Activated CD4-positive, alpha-beta T cell treated with anti-CD3 and anti-CD28 coated beads for 4 hours (primary cell): ENCODE data around the gene JAGN1.
"Not testable (repeated sequence)": the region's sequence is repeated elsewhere in the genome, so short reads cannot be mapped to it uniquely, and the experiment has no call there.

ENCODE experiments used
- DNase-seq, 2 donors: peaks; one replicate each; pipeline ENCODE4 v3.0.0-alpha.2; 2020

JAGN1 gene

GRCh38 chr3:9869955-9870354, 20.5 kb upstream of the JAGN1 start:
- no peak for DNase-seq

DNA sequence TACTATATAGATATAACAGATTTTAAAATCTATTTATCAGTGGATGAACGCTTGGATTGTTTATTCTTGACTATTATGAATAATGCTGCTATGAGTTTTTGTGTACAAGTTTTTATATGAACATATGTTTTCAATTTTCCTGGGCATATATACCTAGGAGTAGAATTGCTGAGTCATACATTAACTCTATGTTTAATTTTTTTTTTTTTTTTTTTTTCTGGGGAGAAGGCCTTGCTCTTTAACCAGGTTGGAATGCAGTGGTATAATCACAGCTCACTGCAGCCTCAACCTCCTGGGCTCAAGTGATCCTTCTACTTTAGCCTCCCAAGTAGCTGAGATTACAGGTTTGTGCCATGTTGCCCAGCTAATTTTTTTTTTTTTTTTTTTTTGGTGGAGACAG, 19.4 kb upstream of the JAGN1 start:
- no peak for DNase-seq

DNA sequence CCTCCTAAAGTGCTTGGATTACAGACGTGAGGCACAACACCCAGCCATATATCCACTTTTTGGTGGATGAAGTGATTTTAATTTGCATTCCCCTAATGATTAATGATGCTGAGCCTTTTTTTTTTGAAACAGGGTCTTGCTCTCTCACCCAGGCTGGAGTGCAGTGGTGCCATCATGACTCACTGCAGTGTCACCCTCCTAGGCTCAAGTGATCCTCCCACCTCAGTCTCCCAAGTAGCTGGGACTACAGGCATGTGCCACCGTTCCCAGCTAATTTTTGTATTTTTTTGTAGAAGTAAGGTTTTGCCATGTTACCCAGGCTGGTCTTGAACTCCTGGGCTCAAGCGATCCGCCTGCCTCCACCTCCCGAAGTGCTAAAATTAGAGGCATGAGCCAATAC, 18.3 kb upstream of the JAGN1 start:
- not testable (repeated sequence) for DNase-seq

DNA sequence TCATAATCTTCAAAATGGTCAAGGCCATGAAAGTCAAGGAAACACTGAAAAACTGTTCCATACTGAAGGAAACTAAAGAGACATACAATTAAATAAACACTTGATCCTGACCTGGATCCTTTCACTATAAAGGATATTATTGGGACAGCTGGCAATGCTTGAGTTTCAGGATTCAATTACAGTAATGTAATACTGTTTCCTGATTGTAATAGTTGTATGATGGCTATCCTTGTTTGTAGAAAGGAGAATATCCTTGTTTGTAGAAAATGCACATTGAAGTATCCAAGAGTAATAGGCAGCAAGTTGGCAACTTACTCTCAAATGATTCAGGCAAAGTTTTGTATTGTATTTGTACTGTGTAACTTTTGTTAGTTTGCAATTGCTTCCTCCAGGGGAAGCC, 15.0 kb upstream of the JAGN1 start:
- DNase-seq = no peak

GRCh38 chr3:9876255-9876654, 14.2 kb upstream of the JAGN1 start:
- DNase-seq = not testable (repeated sequence)

- peak in 1 of 2 donors; percentile 20 for DNase-seq
These were observed 13.4 kb upstream of the JAGN1 start for GRCh38 chr3:9876991-9877390.

DNA sequence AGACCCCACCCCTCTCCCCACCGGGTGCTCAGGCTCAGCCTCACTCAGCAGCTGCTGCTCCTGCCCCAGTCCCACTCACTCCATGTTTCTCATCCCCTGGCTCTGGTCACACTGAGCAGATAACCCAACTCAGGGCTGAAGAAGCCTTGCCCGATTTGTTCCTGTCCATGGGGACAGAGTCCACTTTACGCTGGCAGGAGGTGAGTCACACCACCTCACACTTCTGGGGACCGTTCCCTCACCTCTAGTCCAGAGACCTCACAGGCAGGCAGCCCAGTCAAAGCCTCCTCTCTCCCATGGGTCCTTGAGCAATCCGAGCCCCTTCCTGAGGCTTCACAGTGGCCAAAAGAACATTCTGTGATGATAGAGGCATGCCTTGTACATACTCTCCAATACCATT, 11.7 kb upstream of the JAGN1 start:
- no peak for DNase-seq

DNA sequence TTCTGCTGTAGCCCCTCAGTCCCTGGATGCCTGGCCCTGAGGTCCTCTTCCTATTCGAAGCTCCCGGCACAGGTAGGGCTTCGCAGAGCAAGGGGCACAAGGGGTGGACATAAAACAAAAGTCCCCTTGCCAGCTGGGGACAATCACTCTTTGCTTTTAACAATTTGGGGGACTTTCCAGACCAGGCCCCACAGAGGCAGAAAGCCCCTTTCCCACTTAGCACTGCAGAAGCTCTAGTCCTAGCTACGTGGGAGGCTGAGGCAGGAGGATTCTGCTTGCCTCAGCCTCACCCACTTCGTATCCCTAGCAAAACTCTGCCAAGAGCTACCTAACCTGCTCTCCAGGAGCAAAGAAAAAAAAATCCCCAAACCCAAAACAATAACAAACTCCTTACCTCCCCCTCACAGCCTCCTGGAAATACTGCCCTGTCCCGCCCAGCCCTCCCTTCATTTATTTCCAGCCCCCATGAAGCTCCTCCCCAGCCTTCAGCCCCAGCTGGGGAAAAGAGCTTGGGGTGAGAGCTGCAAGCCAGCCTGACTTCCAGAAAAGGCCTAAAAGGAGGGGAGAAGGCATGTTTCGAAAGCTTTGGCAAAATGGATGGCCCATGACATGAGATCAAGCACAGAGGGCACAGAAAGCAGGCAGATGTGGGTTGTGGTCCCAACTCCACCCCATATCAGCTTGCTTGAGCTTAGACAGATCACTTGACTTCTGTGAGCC, 10.4 kb upstream of the JAGN1 start, which contains the start of gene CIDEC:
CIDEC (minus strand) TSS at position 424 of the 720 bp plus-strand sequence. CDS start 1,767 bp downstream, outside the sequence.
- DNase-seq = no peak

GRCh38 chr3:9881441-9881840, 9.0 kb upstream of the JAGN1 start:
- DNase-seq = no peak

- no peak for DNase-seq
These were observed 6.5 kb upstream of the JAGN1 start for GRCh38 chr3:9883706-9884554.

DNA sequence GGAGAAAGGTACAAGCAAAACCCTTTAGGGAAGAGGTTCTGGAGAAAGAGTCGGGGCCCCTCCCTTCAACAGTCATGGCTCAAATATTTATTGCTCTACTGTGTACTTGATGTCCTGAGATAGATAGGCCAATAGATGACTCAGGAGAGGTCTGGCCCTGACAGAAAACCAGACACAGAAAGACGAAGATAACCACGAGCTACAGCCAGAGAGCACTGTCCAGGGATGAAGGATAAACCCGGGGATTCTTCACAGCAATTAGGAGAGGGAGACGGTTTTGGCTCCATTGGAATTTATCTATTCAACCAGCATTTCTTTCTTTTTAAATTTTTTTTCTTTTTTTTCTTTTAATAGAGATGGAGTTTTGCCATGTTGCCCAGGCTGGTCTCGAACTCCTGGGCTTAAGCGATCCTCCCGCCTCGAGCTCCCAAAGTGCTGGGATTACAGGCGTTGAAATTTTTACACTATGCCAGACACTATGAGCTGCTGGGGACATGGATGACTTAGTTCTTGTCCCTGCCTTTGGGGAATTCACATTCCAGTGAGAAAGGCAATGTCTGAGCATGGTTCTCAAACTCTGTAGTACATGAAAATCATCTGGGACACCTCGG, 5.8 kb upstream of the JAGN1 start:
- DNase-seq = no peak

- no peak for DNase-seq
These were observed 4.1 kb upstream of the JAGN1 start for GRCh38 chr3:9886328-9886727.

DNA sequence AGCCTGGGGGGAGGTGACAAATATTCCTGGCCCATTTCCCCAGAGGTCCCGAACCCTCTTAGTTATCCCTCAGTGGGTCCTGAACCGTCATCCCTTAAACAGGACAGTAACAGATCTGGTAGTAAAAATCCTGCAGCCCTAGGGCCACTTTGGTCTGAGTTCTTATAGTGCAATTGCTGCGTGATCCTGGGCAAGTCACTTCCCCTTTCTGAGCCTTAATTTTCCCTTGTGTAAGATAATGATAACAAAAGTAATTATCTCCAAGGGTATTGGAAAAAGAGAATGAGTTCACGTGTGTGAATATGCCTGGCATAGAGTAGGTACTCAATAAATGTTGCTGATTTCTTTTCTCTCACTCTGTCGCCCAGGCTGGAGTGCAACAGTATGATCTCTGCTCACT, 2.9 kb upstream of the JAGN1 start:
- no peak for DNase-seq

DNA sequence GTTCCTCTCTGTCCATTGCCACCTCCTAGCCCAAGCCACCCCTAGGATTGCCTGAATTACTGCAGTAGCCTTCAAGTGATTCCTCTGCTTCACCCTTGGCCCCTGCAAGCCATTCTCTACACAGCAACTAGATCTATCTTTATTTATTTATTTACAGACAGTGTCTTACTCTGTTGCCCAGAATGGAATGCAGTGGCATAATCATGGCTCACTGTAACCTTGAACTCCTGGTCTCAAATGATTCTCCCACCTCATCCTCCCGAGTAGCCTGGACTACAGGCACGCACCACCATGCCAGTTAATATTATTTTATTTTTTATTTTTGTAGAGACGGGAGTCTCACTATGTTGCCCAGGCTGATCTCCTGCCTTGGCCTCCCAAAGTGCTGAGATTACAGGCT, 1.9 kb upstream of the JAGN1 start:
- no peak for DNase-seq

- no peak for DNase-seq
These were observed 1.0 kb upstream of the JAGN1 start for GRCh38 chr3:9889405-9889804.

- no peak for DNase-seq
These were observed 737 bp downstream of the JAGN1 start for GRCh38 chr3:9891072-9891622.

GRCh38 chr3:9893739-9894138, 3.3 kb downstream of the JAGN1 start:
- DNase-seq = no peak

DNA sequence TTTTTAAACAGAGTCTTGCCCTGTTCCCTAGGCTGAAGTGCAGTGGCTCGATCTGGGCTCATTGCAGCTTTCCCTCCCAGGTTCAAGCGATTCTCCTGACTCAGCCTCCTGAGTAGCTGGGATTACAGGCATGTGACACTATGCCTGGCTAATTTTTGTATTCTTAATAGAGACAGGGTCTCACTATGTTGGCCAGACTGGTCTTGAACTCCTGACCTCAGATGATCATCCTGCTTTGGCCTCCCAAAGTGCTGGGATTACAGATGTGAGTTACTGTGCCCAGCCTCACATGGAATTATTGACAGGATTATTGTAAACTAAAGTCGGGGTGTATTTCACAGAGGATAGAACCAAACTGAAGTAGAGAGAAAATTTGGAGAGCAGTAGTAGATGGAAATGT, 5.3 kb downstream of the JAGN1 start:
- DNase-seq = not testable (repeated sequence)

- DNase-seq = not testable (repeated sequence)
These were observed 6.5 kb downstream of the JAGN1 start for GRCh38 chr3:9896755-9897407.

DNA sequence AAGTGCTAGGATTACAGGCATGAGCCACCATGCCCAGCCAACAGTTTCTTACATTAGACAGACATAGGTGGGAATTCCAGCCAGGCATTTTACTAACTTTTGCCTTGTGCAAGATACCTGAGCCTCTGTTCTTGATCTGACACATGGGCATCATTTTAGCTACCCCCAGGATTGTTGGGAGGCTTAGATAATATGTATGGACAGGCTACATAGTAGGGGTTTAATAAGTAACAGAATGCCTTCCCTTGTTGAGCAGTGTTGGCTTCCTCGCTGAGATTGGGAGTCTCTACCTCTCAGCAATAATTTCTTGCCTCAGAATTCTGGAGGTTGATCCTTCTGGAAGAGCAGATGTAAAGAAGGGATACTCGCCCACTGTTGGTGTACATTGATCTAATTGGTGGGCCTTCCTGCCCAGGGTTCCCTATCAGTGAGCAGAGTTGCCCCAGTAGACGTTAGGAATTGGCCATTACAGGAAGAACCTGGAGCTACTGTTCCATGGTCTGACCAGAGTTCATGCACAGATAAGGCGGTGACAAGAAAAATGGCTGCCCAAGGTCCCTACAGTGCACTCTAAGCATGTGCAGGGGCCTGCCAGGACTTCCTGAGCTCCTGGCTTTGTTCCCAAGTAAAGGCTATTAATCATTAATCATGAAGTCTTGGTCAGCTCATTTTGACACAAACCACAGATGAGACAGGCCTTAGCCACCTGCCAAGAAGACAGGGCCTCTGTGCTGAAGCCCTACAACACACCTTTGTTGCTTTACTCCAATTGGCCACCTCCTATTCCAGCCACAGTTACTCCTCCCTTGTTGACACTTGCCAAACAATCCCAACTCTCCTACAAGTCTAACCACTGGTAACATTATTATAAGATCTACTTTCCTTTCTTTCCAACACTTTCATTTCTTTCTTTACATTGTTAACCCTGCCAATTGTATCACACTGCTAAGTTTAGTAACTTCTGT, 7.3 kb downstream of the JAGN1 start:
- DNase-seq = no peak

GRCh38 chr3:9898467-9899241, 8.2 kb downstream of the JAGN1 start:
- no peak for DNase-seq
